GM18519 (cell line): ENCODE measurements around the gene TCTN1.
"Not testable (repeated sequence)": the region's sequence is repeated elsewhere in the genome, so short reads cannot be mapped to it uniquely, and the experiment has no call there.

Experiments used
- ATAC-seq: cut with Tn5 transposase; IDR thresholded peaks from one replicate; pipeline ENCODE4 v1.9.1; 2021; ENCODE audit warnings: mild to moderate bottlenecking, moderate library complexity; ENCODE audit not compliant: unreplicated experiment, low FRiP score

TCTN1 gene

GRCh38 chr12:110613771-110614684 lies at the start of gene TCTN1:
Gene TCTN1 (plus strand): TSS chr12:110614129. CDS start chr12:110614183, 54 bp downstream.
- peak; percentile 80 for ATAC-seq

DNA sequence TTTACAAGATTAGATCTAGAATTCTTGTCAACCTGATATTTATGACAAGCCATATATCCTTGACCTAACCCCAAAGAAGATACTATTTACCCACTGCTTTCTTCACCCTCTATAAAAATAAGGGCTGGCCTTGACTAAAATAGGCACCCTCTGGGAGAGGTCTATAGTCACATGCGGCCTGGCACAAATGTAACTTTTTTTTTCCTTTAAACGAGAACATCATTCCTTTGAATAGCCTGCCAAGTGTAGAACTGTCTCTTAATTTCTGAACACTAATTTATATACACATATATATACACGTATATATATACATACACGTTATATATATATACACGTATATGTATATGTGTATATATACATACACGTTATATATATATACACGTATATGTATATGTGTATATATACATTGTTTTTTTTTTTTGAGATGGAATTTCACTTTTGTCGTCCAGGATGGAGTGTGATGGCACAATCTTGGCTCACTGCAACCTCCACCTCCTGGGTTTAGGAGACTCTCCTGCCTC lies 49.4 kb upstream of the TCTN1 start:
- ATAC-seq: no peak

- ATAC-seq: no peak
Measured at GRCh38 chr12:110565894-110566871, 47.7 kb upstream of the TCTN1 start.

GRCh38 chr12:110566993-110567392 lies 46.9 kb upstream of the TCTN1 start:
- ATAC-seq: no peak

- ATAC-seq: no peak
Measured at GRCh38 chr12:110568752-110569151, 45.2 kb upstream of the TCTN1 start.

GRCh38 chr12:110569838-110570237 lies 44.1 kb upstream of the TCTN1 start:
- not testable (repeated sequence) for ATAC-seq

DNA sequence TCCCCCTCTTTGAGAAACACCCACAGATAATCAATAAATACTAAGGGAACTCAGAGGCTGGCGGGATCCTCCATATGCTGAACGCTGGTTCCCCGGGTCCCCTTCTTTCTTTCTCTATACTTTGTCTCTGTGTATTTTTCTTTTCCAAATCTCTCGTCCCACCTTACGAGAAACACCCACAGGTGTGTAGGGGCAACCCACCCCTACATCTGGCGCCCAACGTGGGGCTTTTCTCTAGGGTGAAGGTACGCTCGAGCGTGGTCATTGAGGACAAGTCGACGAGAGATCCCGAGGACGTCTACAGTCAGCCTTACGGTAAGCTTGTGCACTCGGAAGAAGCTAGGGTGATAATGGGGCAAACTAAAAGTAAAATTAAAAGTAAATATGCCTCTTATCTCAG lies 43.1 kb upstream of the TCTN1 start:
- ATAC-seq: not testable (repeated sequence)

GRCh38 chr12:110574044-110574443 lies 39.9 kb upstream of the TCTN1 start:
- ATAC-seq: no peak

DNA sequence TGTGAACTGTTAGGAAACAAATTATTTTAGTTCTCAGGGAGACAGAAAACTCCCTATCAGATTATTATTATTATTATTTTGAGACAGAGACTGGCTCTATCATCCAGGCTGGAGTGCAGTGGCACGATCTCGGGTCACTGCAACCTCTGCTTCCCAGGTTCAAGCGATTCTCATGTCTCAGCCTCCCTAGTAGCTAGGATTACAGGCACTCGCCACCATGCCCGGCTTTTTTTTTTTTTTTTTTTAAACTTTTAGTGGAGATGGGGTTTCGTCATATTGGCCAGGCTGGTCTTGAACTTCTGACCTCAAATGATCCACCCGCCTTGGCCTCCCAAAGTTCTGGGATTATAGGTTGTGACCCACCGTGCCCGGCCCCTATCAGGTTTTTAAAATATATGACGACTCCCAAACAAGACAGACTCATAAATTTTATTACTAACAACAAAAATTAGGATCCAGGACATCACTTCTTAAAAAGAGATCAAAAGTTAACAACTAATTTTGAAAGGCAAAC lies 39.2 kb upstream of the TCTN1 start:
- not testable (repeated sequence) for ATAC-seq

- ATAC-seq: no peak
Measured at GRCh38 chr12:110575326-110575725, 38.6 kb upstream of the TCTN1 start.

GRCh38 chr12:110576504-110576903 lies 37.4 kb upstream of the TCTN1 start:
- ATAC-seq: no peak

- ATAC-seq: no peak
Measured at GRCh38 chr12:110577864-110578693, 35.9 kb upstream of the TCTN1 start.

DNA sequence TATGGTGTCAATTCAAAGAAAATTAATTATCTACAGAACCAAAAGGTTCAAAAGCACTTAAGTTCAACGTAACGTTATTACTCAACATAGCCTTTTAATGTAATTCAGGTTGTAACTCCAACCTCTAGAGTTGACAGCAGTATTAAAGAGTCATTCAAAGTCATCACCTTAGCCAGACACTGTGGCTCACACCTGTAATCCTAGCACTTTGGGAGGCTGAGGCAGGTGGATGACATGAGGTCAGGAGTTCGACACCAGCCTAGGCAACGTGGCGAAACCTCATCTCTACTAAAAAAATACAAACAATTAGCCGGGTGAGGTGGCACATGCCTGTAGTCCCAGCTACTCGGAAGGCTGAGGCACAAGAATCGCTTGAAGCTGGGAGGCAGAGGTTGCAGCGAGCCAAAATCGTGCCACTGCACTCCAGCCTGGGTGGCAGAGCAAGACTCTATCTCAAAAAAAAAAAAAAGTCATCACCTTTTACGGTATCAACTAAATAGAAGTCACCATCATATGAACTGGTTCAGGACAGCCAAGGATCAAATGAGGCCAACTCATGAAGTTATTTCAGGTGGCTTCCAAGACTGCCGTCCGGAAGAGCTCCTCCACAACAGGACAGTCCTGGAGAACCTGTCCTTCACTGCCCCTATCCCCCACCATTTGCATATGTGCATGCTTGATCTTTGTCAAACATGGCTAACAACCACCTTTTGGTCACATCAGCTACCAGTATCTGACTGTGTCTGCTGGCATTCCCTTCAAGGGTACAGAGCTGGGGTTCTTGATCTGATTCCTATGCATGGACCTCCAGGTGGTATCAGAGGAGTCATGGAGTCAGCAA lies 35.0 kb upstream of the TCTN1 start:
- no peak for ATAC-seq

- ATAC-seq: no peak
Measured at GRCh38 chr12:110579535-110580253, 34.2 kb upstream of the TCTN1 start.

GRCh38 chr12:110581931-110582275 lies 32.0 kb upstream of the TCTN1 start:
- no peak for ATAC-seq

DNA sequence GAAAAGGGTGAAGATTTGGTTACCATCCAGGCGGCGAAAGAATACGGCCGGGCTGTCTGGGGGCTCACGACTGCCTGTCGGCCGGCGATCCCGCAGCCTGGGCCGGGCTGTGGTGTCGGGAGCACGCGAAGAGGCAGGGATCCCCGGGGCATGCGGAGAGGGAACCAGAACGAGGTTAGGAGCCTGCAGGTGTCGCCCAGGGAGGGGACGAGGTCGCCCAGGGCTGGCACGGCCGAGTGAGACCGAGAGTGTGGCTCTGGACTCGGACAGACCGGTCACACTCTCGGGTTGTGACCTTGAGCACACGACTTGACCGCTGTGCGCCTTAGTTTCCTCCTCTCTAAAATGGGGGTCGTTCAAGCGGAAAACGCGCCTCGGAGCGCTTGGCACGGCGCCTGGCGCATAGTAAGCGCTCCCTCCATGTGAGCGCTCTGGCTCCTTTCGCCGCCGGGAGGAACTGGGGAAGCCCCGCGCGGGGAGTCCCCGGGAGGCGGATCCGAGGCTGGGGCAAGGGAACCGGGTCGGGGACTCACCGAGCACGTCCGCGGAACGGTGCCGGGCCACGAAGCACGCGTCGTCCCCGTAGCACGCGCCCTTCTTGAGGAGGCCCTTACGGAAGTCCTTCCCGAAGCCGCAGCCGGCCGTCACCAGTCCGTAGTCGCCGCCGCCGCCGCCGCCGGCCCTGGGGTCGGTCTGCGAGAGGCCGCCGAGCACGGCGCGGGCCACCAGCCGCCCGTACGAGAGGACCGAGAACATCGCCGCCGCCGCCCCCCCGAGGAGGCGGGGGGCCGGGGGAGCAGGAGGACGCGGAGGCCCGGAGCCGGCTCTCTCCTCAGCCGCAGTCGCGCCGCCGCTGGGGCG lies 31.4 kb upstream of the TCTN1 start:
- ATAC-seq: peak; percentile 24
